GM12892 (cell line): Measurements from ENCODE around the gene FAM240A.

Source experiments
- DNase-seq: peaks from one replicate; pipeline ENCODE4 v3.0.0; 2011; ENCODE audit not compliant: insufficient read length
- FAIRE-seq: peaks from 2 replicates; lab custom pipeline; 2011; peaks lifted over from hg19 to GRCh38; lab: Jason Lieb, UNC
- POLR2A ChIP-seq: IDR thresholded peaks from 2 replicates; pipeline ENCODE4 v1.6.1; 2011; ENCODE audit warnings: low read depth, low read length, control low read depth
- POLR2AphosphoS5 ChIP-seq: IDR thresholded peaks from 2 replicates; pipeline ENCODE4 v1.6.1; 2011; ENCODE audit warnings: low read depth, low read length, control low read depth
- TAF1 ChIP-seq: IDR thresholded peaks from 2 replicates; pipeline ENCODE4 v1.6.1; 2011; ENCODE audit warnings: low read depth, mild to moderate bottlenecking, control low read depth, low read length, borderline replicate concordance

Gene FAM240A

DNA sequence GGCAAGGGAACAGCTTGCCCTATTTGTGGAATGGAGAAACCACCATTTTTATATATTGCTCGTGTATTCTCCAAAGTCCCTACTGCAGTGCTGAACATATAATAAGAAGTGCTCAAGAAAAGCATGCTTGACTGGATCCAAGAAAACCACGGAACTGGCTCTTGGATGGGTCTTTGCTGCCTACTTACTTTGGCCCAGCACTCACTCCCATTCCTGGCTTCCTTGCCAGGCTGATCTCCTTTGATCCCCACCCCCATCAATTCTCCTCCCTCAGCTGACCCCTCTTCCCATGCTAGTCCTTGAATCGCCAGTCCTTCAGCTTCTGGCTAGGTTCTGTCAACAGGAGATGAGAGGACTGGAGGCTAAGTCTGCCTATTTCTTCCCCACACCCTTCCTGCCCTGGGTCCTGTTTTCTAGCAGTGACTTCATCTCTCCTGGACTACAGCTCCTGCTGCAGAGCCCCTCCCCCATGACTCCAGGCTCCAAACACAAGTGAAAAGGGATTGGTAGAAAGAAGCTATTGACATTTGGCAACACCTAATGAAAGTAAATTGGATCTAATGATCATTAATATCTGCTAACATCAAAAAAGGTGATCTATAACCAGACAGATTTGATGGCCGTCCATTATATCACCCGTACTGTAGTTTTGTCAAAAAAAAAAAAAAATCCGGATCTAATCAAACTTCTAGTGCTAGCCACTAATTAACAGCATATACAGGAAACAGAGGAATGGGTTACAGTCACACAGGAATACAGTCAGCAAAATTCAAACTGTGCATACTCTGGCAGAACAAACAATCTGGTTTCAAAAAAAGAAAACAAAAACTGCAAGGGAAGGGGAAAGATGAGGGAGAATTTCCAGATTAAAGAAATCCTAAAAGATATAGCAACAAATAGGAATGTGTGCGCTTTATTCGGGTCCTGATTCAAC, 7.8 kb downstream of the FAM240A start:
- no peak for FAIRE-seq
- no peak for DNase-seq
- TF ChIP-seq POLR2A, result no peak
- no peak for TF ChIP-seq TAF1
- no peak for TF ChIP-seq POLR2AphosphoS5

DNA sequence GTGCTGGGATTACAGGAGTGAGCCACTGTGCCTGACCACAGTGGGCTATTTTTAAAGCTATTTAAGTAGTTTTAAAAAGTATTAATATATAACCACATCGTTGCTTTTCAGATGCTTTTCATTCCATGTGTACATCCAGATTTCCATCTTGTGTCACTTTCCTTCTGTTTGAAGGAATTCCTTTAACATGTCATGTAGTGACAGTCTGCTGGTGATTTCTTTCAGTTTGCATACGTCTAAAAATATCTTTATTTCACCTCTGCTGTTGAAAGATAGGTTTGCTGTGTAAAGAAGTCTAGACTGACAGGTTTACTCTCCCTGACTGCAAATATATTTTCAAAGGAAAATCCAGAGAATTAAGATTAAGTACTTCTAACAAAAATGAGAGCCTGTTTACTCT, 12.2 kb downstream of the FAM240A start:
- no peak for DNase-seq
- FAIRE-seq, result no peak

DNA sequence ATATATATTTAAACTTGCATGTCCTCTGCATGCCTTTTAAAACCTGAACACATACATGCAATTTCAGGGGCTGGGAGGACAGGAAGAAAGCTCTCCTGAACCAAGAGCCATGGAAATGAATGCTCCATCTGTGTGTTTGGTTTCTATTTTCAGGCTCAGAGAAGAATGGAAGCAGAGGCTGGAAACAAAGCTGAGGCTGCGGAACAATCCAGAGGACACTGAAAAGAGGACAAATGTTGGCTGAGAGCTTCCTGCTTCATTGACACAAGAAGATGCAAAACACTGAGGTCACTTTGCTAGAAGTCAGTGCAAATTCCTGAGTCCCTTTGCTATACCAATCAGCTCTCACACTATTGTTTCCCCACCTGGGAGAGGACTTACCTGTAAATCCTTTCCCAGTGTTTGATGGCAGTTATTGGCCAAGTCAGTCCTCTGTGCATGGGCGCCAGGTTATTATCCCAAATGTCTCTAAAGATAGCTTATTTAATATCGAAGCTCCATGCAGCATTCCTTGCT, 12.7 kb downstream of the FAM240A start:
- no peak for TF ChIP-seq POLR2AphosphoS5
- TF ChIP-seq TAF1, result no peak
- TF ChIP-seq POLR2A, result no peak
- no peak for FAIRE-seq
- DNase-seq, result no peak

More for the DNA sequence above, 12.2 kb downstream of the FAM240A start:
- TF ChIP-seq POLR2AphosphoS5, result no peak
- no peak for TF ChIP-seq TAF1
- no peak for TF ChIP-seq POLR2A

DNA sequence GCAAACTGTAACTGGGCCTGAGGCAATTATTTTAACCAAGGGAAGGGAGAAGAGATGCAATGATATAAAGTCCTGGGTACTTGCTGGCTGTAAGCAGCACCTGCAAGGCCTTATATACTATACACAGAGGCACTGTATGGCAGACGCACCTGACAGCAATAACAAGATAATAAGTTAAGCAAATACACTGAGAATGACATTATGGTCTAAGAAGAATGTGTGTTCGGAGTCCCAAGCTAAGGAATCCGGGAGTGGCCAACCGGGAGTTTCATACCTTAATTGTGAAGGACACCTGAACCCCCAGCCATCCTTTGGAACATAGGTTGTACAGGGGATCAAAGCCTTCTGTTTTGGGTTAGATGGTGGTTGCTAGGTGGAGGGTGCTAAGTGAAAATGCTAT, 13.7 kb downstream of the FAM240A start:
- DNase-seq (no peak), FAIRE-seq (no peak)
- TF ChIP-seq TAF1, result no peak
- no peak for TF ChIP-seq POLR2AphosphoS5
- TF ChIP-seq POLR2A, result no peak

DNA sequence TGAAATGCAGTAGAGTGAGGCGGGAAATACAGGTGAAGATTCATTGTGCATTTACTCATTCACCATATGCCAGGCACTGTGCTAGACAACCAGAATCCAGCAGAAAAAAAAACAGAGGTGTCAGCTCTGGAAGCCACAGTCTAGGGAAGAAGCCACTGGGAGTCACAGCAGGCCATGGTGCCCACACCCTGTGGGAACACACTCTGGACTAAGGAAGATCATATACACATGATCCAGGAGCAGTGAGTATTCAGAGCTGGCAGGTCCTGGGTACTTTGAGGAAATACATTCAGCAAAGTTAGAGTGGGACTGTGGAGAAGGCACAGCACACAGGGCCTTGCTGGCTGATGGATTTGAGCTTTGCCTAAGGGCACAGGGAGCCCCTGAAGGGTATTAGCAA, 14.8 kb downstream of the FAM240A start:
- TF ChIP-seq POLR2AphosphoS5 (no peak), TAF1 (no peak), POLR2A (no peak)
- DNase-seq (no peak), FAIRE-seq (no peak)

DNA sequence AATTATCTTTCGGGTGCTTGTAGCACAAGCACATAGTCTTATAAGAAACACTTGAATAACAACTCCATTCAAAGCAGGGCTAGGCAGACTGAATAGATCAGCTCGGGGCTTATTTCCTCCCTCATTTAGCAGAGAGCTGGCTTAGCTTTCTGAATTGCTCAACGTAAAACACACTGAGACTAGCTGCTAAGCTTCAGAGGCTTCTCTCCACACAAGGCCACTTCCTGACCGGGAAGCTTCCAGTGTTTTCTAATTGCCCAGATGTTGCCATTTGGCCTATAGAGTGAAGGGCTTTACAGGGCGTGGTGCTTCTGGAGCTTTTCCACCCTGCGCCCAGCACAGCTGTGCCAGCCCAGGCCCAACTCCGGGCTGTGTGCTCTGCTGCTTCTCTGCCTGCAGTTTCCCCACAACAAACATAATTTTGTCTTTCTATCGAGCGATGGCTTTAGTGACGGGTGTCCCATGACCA, 16.6 kb downstream of the FAM240A start:
- no peak for FAIRE-seq
- no peak for DNase-seq
- TF ChIP-seq POLR2A, result no peak
- no peak for TF ChIP-seq TAF1
- TF ChIP-seq POLR2AphosphoS5, result no peak

DNA sequence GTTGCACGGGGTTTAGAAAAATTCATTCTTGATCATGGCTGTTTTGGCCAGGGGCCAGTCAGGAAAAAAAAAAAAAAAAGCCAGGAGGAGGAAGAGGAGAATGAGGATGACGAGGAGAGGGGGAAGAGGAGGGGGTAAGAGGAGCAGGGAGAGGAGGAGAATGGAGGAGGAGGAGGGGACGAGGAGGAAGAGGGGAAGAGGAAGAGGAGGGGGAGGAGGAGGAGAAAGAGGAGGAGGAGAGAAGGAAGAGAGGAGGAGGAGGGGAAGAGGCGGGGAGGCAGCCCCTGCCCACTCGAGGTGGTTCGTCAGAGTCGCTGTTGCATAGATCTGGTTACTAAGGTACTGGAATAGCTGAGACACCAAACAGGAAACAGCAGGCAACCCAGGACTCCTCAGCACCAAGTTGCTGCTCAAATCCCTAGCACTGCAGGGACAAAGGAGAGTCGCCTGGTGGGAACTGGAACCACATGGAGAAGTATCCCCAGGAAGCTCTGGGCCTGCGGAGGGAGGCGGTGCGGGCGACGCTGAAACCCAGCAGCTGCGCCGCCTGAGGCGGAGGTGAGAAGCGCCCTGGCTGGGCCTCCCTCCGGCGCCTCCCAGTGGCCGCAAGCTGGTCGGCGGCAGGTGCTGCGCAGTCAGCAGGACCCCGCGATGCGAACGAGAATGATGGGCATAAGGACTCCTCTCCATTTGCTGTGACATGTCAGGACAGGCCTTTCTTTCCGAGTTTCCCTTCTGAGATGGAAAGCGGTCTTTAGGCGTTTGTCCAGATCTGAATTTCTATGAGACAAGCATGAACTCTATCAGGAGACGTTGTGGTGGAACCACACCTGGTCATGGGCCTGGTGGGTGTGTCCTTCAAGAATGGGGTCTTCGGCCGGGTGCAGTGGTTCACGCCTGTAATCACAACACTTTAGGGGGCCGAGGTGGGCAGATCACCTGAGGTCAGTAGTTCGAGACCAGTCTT, 17.5 kb downstream of the FAM240A start:
- DNase-seq (peak; percentile 76), FAIRE-seq (peak; percentile 96)
- TF ChIP-seq TAF1 (no peak), POLR2AphosphoS5 (no peak), POLR2A (no peak)

DNA sequence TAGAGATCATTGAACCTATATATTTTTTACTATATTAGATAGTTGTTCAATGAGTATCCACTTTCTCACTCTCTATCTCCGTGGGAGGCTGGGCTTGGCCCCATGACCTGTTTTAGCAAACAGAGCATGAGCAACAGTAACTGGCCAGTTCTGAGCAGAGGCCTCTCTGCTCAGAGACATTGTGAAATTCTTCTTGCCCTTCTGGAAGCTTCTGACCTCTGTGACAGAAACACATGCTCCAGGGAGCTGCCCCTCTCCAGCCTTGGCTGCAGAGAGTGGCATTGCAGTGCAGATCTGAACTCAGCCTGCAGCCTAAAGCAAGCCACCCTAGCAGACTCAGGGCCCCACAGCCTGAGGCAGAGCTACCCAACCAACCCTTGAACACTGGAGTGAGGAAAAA, 20.5 kb downstream of the FAM240A start:
- TF ChIP-seq TAF1, result no peak
- TF ChIP-seq POLR2AphosphoS5, result no peak
- TF ChIP-seq POLR2A, result no peak
- no peak for FAIRE-seq

DNA sequence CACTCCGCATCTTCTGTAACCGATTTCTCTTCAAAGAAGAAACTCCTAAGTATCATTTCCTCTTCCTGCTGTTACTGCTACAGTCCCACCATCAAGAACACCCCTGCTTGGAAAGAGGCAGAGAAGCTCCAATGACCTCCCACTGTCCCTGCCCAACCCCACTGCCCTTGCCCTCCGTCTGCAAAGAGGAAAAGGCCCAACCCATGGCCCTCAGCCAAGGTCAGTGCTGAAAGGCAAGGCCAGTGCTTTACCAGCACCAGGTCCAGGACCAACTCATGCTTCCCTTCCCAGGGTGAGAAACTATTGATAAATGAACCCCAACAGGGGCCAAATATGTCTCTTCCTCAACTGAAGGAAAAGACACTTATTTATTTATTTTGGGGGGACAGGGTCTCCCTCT, 22.5 kb downstream of the FAM240A start:
- no peak for FAIRE-seq
- no peak for DNase-seq
- TF ChIP-seq POLR2A (no peak), TAF1 (no peak), POLR2AphosphoS5 (no peak)

More for the DNA sequence above, 20.5 kb downstream of the FAM240A start:
- no peak for DNase-seq

DNA sequence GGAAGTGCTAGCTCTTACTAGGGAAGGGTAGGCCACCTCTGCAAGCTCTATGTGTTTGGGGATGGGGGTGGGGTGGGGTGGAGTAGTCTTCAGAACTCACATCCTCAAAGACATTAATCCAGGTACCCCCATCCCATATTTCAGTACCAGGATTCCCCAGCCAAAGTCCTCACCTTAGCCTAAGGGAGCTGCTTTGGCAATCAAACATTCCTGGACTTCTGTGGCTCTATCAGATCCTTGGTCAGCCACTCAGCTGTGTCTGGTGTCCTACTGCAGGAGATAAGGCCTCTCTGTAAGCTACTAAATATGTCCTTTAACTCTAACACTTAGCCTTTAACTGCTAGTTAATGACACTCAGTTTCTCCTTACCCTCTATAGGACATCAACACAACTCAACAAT, 26.9 kb downstream of the FAM240A start:
- TF ChIP-seq POLR2AphosphoS5 (no peak), POLR2A (no peak), TAF1 (no peak)
- DNase-seq, result no peak
- no peak for FAIRE-seq

DNA sequence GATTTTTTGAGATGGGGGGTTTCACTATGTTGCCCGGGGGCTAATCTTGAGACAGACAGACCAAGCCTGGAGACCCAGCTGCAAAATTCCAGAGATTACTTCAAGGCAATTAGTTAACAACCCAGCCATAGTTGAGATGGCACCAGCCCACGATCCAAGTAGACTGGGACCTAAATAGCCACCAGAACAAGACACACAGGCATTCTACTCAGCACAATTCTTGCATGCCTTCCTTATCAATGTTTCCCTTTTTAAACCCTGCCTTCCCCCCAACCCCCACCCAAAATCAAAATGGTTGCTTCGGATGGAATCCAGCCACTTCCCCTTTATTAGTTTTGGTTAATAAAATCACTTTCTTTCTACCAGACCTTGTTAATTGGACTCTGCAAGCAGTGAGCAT, 28.6 kb downstream of the FAM240A start:
- TF ChIP-seq POLR2A (no peak), TAF1 (no peak), POLR2AphosphoS5 (no peak)
- DNase-seq, result no peak
- FAIRE-seq, result no peak

DNA sequence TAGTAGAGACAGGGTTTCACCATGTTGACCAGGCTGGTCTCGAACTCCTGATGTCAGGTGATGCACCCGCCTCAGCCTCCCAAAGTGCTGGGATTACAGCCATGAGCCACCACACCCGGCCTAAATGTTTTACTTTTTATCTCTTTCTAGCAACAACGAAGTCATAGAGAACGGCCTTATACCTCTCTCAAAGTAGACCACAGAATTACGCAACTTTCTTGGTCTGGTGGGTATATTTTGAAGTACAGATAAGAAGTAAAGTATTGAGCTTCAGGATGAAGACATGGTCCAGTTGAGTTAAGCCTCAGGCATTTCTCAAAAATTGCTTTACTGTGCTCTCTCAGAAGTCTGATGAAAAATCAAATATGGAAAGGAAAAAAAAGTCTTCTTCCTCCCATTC, 30.6 kb downstream of the FAM240A start:
- DNase-seq (no peak), FAIRE-seq (no peak)
- TF ChIP-seq TAF1, result no peak
- no peak for TF ChIP-seq POLR2A
- TF ChIP-seq POLR2AphosphoS5, result no peak
